Osteocyte (in vitro differentiated cells): ENCODE measurements around the gene PDHB. TPM values are rescaled to one million over a fixed set of nuclear protein-coding genes. Genes with fewer than 3 reads are reported as not detected.
A peak's percentile ranks its signal among the peaks of the same experiment; 100 is the strongest.

Source experiments
- DNase-seq: peaks from one replicate; pipeline ENCODE4 v3.0.0; 2021; ENCODE audit warnings: mixed read lengths; ENCODE audit not compliant: unreplicated experiment; ENCODE audit errors: extremely low spot score
- H3K27ac Mint-ChIP-seq: one replicate; pipeline ENCODE4 v1.8.0; 2021; ENCODE audit warnings: mild to moderate bottlenecking, mixed read lengths; ENCODE audit not compliant: unreplicated experiment
- H3K27me3 Mint-ChIP-seq: one replicate; pipeline ENCODE4 v1.8.0; 2021; ENCODE audit warnings: mixed read lengths; ENCODE audit not compliant: unreplicated experiment
- H3K36me3 Mint-ChIP-seq: one replicate; pipeline ENCODE4 v1.8.0; 2021; ENCODE audit warnings: mixed read lengths; ENCODE audit not compliant: unreplicated experiment
- H3K4me1 Mint-ChIP-seq: one replicate; pipeline ENCODE4 v1.8.0; 2021; ENCODE audit warnings: mixed read lengths; ENCODE audit not compliant: unreplicated experiment
- H3K4me3 Mint-ChIP-seq: one replicate; pipeline ENCODE4 v1.8.0; 2021; ENCODE audit warnings: mild to moderate bottlenecking, moderate library complexity, mixed read lengths; ENCODE audit not compliant: unreplicated experiment
- H3K9me3 Mint-ChIP-seq: one replicate; pipeline ENCODE4 v1.8.0; 2021; ENCODE audit warnings: mixed read lengths; ENCODE audit not compliant: unreplicated experiment
- CTCF ChIP-seq: fragments of 200-600 bp; sonication (generic); IDR thresholded peaks from 2 replicates; pipeline ENCODE4 v1.5.0; 2021; ENCODE audit warnings: antibody characterized with exemption, mild to moderate bottlenecking, moderate library complexity
- total RNA-seq: library from RNA; stranded (reverse); gene quantifications from 2 replicates; pipeline ENCODE4 v1.2.1, GENCODE V29; 2021

PDHB gene
- total RNA-seq, 1 donor from 2014 or later: 89.0 TPM

GRCh38 chr3:58419780-58420507 is 13.7 kb downstream of the PDHB start:
- DNase-seq: no peak
- no peak for TF ChIP-seq CTCF
- Mint-ChIP-seq H3K9me3 (no peaks in the 10 kb centered on the region), H3K36me3 (peaks cover 23% of the 10 kb centered on the region), H3K4me1 (peaks cover 7% of the 10 kb centered on the region), H3K4me3 (no peak overlapping the region), H3K27me3 (no peaks in the 10 kb centered on the region), H3K27ac (peak overlapping the region; percentile 77)

DNA sequence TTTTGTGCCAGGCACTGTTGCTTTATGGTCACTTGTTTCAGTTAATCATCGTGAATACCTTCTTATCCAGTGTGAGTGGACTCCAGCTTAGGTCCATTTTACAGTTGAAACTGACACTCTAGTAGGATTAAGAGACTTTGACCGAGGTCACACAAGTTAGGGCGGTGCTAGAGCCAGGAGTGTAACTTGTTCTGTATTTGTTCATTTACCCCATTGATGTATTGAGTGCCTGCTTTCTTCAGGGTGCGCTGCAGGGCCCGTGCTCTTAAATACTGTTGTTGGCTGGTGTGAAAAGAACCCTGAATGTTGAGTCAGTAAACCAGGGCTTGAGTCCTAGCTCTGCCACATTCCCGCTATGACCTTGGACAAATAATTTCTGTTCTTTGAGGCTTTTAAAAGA is 15.4 kb downstream of the PDHB start:
- Mint-ChIP-seq H3K4me1 (peaks cover 13% of the 10 kb centered on the region), H3K27ac (no peak overlapping the region), H3K36me3 (peaks cover 16% of the 10 kb centered on the region), H3K4me3 (no peak overlapping the region), H3K27me3 (no peaks in the 10 kb centered on the region), H3K9me3 (no peaks in the 10 kb centered on the region)
- TF ChIP-seq CTCF: no peak
- DNase-seq: no peak

- Mint-ChIP-seq H3K27me3 (no peaks in the 10 kb centered on the region), H3K4me1 (peaks cover 13% of the 10 kb centered on the region), H3K36me3 (peaks cover 18% of the 10 kb centered on the region), H3K4me3 (no peak overlapping the region), H3K9me3 (no peaks in the 10 kb centered on the region), H3K27ac (no peak overlapping the region)
- no peak for TF ChIP-seq CTCF
- DNase-seq: no peak
These were observed 16.6 kb downstream of the PDHB start for GRCh38 chr3:58417075-58417474.

DNA sequence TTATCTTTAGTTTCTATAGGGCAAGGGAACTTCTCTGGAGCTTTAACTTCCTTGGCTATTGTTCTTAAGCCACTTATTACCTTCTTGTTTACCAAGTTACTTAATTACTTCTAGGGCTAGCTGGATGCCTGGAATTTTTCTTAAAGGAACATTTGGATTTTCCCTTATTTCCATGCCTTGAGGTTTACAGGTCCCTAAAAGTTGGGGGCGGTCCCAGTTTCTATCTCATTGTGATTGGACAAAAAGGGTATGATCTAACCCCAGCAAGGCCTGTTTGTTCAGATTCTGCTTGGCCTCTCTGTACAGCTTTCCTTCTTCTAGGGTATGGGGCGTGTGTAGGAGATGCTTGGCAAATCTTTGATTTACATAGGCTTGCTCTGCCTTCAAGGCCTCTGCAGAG is 17.4 kb downstream of the PDHB start:
- no peaks in the 10 kb centered on the region for H3K9me3 Mint-ChIP-seq
- no peak for TF ChIP-seq CTCF
- H3K4me3 Mint-ChIP-seq: no peak overlapping the region
- H3K27ac Mint-ChIP-seq: no peak overlapping the region
- no peak for DNase-seq
- H3K4me1 Mint-ChIP-seq: peaks cover 15% of the 10 kb centered on the region
- H3K27me3 Mint-ChIP-seq: no peaks in the 10 kb centered on the region
- H3K36me3 Mint-ChIP-seq: peaks cover 24% of the 10 kb centered on the region

- H3K36me3 Mint-ChIP-seq: peaks cover 31% of the 10 kb centered on the region
- no peak overlapping the region for H3K4me3 Mint-ChIP-seq
- H3K4me1 Mint-ChIP-seq: peaks cover 21% of the 10 kb centered on the region
- no peak overlapping the region for H3K27ac Mint-ChIP-seq
- H3K9me3 Mint-ChIP-seq: no peaks in the 10 kb centered on the region
- DNase-seq: no peak
- peak; percentile 78 for TF ChIP-seq CTCF
- H3K27me3 Mint-ChIP-seq: no peaks in the 10 kb centered on the region
These were observed 19.0 kb downstream of the PDHB start for GRCh38 chr3:58414538-58415197.
